K562 treated with DMSO at 1 percent for 12 hours (cell line): ENCODE measurements around the gene DGAT2L6. TPM values are rescaled to one million over a fixed set of nuclear protein-coding genes. Genes with fewer than 3 reads are reported as not detected.

Experiments used
- total RNA-seq: library from RNA; unstranded; fragments of 300-600 nt; gene quantifications from 2 replicates; pipeline ENCODE4 v1.2.3, GENCODE V29; 2022; ENCODE audit not compliant: insufficient read depth

The DGAT2L6 gene
- not detected in 2 replicates for total RNA-seq

GRCh38 chrX:70176938-70177533, at the start of gene DGAT2L6:
Gene DGAT2L6, plus strand, starts transcription at chrX:70177483. Its CDS starts 100 bp downstream, at chrX:70177583.

GRCh38 chrX:70133303-70134115, 43.8 kb upstream of the DGAT2L6 start, which contains the start of gene IGBP1:
Gene IGBP1, plus strand, starts transcription at chrX:70133447. Its CDS starts 501 bp downstream, at chrX:70133948.

GRCh38 chrX:70234355-70234754, 57.1 kb downstream of the DGAT2L6 start, which contains the start of gene AWAT1:
Gene AWAT1, plus strand, starts transcription at chrX:70234655. Its CDS starts 41 bp downstream, at chrX:70234696.

Other genes with a start within 250 kb of the DGAT2L6 start
- not detected in 2 replicates for gene AWAT2, start 127.5 kb upstream of the DGAT2L6 start, total RNA-seq
- gene OTUD6A, start 115.0 kb upstream of the DGAT2L6 start, total RNA-seq: 0.52 and 1.2 TPM in 2 replicates
- gene IGBP1, start 44.0 kb upstream of the DGAT2L6 start, total RNA-seq: 82.0 and 96.0 TPM in 2 replicates
- gene AWAT1, start 57.2 kb downstream of the DGAT2L6 start, total RNA-seq: not detected in 2 replicates
- not detected in 2 replicates for gene P2RY4, start 82.7 kb downstream of the DGAT2L6 start, total RNA-seq
- gene ARR3, start 90.9 kb downstream of the DGAT2L6 start, total RNA-seq: not detected in 2 replicates
- not detected in 2 replicates for gene RAB41, start 104.7 kb downstream of the DGAT2L6 start, total RNA-seq
- gene PDZD11, start 112.4 kb downstream of the DGAT2L6 start, total RNA-seq: 32.0 and 44.6 TPM in 2 replicates
- gene KIF4A, start 112.6 kb downstream of the DGAT2L6 start, total RNA-seq: 23.8 and 51.8 TPM in 2 replicates
- gene GDPD2, start 245.8 kb downstream of the DGAT2L6 start, total RNA-seq: not detected in 2 replicates